Tibial nerve (tissue), 3 donors: ENCODE data around the gene TNRC6C.

Experiments
- CTCF ChIP-seq, 5 experiments: fragments of 200-600 bp in 3 of 5; fragments of 450-650 bp in 2 of 5; sonication (generic) in 3 of 5; IDR thresholded peaks; one replicate each; pipeline ENCODE4 v1.5.1; 2016 to 2019; ENCODE audit warnings: antibody characterized with exemption in 5 of 5, mild to moderate bottlenecking in 3 of 5, moderate library complexity in 2 of 5
- POLR2A ChIP-seq, 2 donors: fragments of 450-650 bp; IDR thresholded peaks; one replicate each; pipeline ENCODE4 v1.6.1; 2017; ENCODE audit warnings: antibody characterized with exemption in 2 of 2, mild to moderate bottlenecking in 2 of 2, moderate library complexity in 2 of 2

- no peak for TF ChIP-seq CTCF (IDR thresholded peaks at IDR 0.05)
- TF ChIP-seq POLR2A (IDR thresholded peaks at IDR 0.05): no peak
These were observed 27.4 kb upstream of the TNRC6C start for GRCh38 chr17:77930780-77931768.
